RWPE1 (cell line): ENCODE data around the gene CAPN3.

ENCODE experiments used
- CTCF ChIA-PET: fragments of 350-600 bp; sonication (Branson Sonifier 250); formaldehyde crosslinking; extraction: SDS; loops from one replicate; lab custom pipeline; 2021; lab: Yijun Ruan, JAX
- POLR2A ChIA-PET: fragments of 400-600 bp; formaldehyde crosslinking; extraction: SDS; loops from one replicate; lab custom pipeline; 2020; ENCODE audit warnings: antibody characterized with exemption; ENCODE audit not compliant: low non-redundant PET; lab: Yijun Ruan, JAX
- DNase-seq: peaks from one replicate; pipeline ENCODE4 v3.0.0; 2012; ENCODE audit warnings: low spot score
- H3K27ac ChIP-seq: fragments of 450-650 bp; 2 replicates; pipeline ENCODE4 v1.5.1; 2017
- TF ChIP-seq, protein P1 (sequence below): fragments of 450-650 bp; conservative IDR thresholded peaks from 2 replicates; pipeline ENCODE4 v1.5.1; 2017; ENCODE audit warnings: low read depth, mild to moderate bottlenecking

Gene CAPN3

DNA sequence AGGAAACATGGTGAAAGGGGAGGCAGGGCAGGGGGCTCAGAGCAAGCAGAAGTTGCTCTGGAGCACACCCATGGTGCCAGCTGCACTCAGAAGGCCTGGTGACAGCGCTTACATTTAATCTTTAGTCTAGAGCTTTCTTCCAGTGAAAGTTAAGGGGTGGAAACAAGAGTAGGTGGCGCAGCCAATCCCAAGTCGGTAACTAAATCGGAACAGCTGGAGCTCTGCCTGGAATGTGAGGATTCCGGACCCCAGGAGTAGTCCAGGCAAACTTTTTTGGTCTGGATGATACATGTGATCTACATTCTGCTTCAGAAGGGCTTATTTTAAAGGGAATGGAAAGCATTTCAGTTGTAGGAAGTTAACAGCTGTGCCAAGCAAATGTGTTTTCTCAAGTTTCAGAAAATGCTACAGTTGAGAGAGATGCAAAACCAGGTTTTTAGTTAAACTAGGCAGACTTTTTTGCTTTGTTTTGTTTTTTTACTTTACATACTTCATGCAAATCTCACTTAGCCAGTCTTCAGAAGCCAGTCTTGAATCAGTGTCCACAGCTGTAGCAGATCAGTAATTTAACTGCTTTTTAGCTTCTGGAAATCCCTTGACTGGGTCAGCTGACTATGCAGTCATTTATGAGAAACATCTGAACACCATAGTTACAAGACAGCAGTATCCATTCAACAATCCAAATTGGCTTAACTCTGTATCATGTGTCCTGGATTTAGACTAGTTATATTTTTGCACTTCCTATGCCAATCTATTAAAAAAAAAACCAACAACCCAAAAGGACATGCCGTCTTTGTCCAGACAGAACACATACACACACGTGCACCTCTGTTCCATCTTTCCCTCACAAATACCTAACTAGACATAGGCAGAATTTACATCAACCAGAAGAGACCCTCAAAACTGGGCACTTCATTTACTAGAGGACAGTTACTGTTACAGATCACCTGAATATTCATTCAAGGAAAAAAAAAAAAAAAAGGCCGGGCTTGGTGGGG is 98.4 kb downstream of the CAPN3 start:
- ChIA-PET POLR2A (no interaction called here), CTCF (no interaction called here)
- no peak overlapping the region for H3K27ac ChIP-seq
- DNase-seq: no peak
- TF ChIP-seq, protein P1, sequence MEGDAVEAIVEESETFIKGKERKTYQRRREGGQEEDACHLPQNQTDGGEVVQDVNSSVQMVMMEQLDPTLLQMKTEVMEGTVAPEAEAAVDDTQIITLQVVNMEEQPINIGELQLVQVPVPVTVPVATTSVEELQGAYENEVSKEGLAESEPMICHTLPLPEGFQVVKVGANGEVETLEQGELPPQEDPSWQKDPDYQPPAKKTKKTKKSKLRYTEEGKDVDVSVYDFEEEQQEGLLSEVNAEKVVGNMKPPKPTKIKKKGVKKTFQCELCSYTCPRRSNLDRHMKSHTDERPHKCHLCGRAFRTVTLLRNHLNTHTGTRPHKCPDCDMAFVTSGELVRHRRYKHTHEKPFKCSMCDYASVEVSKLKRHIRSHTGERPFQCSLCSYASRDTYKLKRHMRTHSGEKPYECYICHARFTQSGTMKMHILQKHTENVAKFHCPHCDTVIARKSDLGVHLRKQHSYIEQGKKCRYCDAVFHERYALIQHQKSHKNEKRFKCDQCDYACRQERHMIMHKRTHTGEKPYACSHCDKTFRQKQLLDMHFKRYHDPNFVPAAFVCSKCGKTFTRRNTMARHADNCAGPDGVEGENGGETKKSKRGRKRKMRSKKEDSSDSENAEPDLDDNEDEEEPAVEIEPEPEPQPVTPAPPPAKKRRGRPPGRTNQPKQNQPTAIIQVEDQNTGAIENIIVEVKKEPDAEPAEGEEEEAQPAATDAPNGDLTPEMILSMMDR: no peak

DNA sequence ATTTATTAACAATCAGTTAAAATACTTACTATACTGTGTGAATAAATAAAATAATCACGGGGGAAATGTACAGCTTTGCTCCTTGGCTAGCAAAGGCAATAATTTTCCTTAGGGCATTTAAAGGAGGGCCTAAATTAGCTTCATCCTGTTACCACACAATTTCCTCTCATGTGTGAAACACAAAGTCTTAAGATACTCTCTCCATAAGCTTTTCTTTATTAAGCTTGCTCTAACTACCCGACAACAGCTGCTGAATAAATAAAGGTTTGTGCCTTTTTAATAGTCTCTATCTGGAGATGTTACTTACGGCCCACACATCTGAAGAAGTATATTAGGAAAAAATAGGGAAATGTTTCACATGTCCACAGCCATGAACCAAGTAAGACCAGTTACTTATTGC is 102.0 kb downstream of the CAPN3 start:
- ChIA-PET CTCF (interaction anchor here (0.7 kb wide), 1 partner anchor 71 kb away, joined by 3 read pairs; no protein-coding TSS in a partner anchor), POLR2A (interaction anchor here (0.7 kb wide), 1 partner anchor 26 kb away, joined by 3 read pairs; no protein-coding TSS in a partner anchor)
- TF ChIP-seq, protein P1: no peak
- H3K27ac ChIP-seq: no peak overlapping the region
- no peak for DNase-seq
